H1 (cell line): ENCODE data around the gene EXOC5. TPM values are rescaled to one million over a fixed set of nuclear protein-coding genes. Genes with fewer than 3 reads are reported as not detected.

Source experiments
- CTCF ChIA-PET: fragments of 300-600 bp; sonication (Branson Sonifier 250); formaldehyde crosslinking; loops from one replicate; lab custom pipeline; 2021; ENCODE audit not compliant: partially characterized antibody; lab: Charles Lee
- POLR2A ChIA-PET: fragments of 300-600 bp; sonication (Branson Sonifier 250); formaldehyde crosslinking; loops from one replicate; lab custom pipeline; 2021; ENCODE audit warnings: inconsistent platforms; ENCODE audit not compliant: partially characterized antibody; lab: Charles Lee
- DNase-seq, 2 experiments: peaks; one replicate each; pipeline versions ENCODE4 v3.0.0 to v3.0.0-alpha.2; 2010 to 2022; ENCODE audit warnings: low spot score in 2 of 2, low read depth in 1 of 2, mixed read lengths in 1 of 2
- FAIRE-seq: peaks from 2 replicates; lab custom pipeline; 2011; peaks lifted over from hg19 to GRCh38; lab: Jason Lieb, UNC
- H2AFZ ChIP-seq: 2 replicates; pipeline ENCODE4 v1.8.1; 2012; ENCODE audit warnings: low read length, inconsistent platforms
- H2AK5ac ChIP-seq: 2 replicates; pipeline ENCODE4 v1.6.1; 2013; ENCODE audit warnings: low read depth, low read length
- H2BK120ac ChIP-seq: replicated peaks from 2 replicates; pipeline ENCODE3; 2013; ENCODE audit warnings: low read depth, low read length, inconsistent platforms
- H2BK12ac ChIP-seq: 2 replicates; pipeline ENCODE4 v1.6.1; 2013; ENCODE audit warnings: low read depth, low read length
- H2BK15ac ChIP-seq: 2 replicates; pipeline ENCODE4 v1.6.1; 2013; ENCODE audit warnings: low read length
- H2BK20ac ChIP-seq: 2 replicates; pipeline ENCODE4 v1.6.1; 2013; ENCODE audit warnings: low read length
- H2BK5ac ChIP-seq: 2 replicates; pipeline ENCODE4 v1.6.1; 2013; ENCODE audit warnings: low read depth, low read length
- H3K14ac ChIP-seq: 2 replicates; pipeline ENCODE4 v1.6.1; 2013; ENCODE audit warnings: inconsistent platforms; ENCODE audit not compliant: insufficient read length
- H3K18ac ChIP-seq: 2 replicates; pipeline ENCODE4 v1.6.1; 2013; ENCODE audit warnings: low read length; ENCODE audit errors: extremely low read depth
- H3K23ac ChIP-seq: 2 replicates; pipeline ENCODE4 v1.6.1; 2013; ENCODE audit warnings: inconsistent platforms; ENCODE audit not compliant: insufficient read length
- H3K23me2 ChIP-seq: 2 replicates; pipeline ENCODE4 v1.6.1; 2013; ENCODE audit warnings: low read depth, low read length
- H3K27ac ChIP-seq: 2 replicates; pipeline ENCODE4 v1.6.1; 2011; ENCODE audit warnings: low read depth, low read length, inconsistent platforms
- H3K27me3 ChIP-seq, 4 experiments: replicated peaks in 1 of 4; 1 replicate in 1 of 4; 2 replicates in 3 of 4; pipeline versions ENCODE4 v1.6.1 to v1.8.1; 2011 to 2013; ENCODE audit warnings: low read length in 3 of 4, mild to moderate bottlenecking in 3 of 4, inconsistent platforms in 2 of 4, mixed read lengths in 2 of 4, moderate library complexity in 1 of 4; ENCODE audit not compliant: control insufficient read depth in 3 of 4, insufficient read depth in 3 of 4; ENCODE audit errors: extremely low read depth in 1 of 4
- H3K36me3 ChIP-seq, 4 experiments: 2 replicates each; pipeline versions ENCODE4 v1.6.1 to v1.8.1; 2011 to 2013; ENCODE audit warnings: mild to moderate bottlenecking in 4 of 4, low read length in 3 of 4, moderate library complexity in 2 of 4, control low read depth in 1 of 4, inconsistent platforms in 1 of 4; ENCODE audit not compliant: insufficient read depth in 4 of 4, control insufficient read depth in 2 of 4
- H3K4ac ChIP-seq: replicated peaks from 2 replicates; pipeline ENCODE3; 2013; ENCODE audit warnings: low read length, low read depth, mixed read lengths, inconsistent platforms; ENCODE audit not compliant: insufficient read length
- H3K4me1 ChIP-seq, 4 experiments: replicated peaks in 1 of 4; 1 replicate in 1 of 4; 2 replicates in 3 of 4; pipeline versions ENCODE4 v1.6.1 to v1.8.1; 2011 to 2013; ENCODE audit warnings: low read length in 3 of 4, inconsistent platforms in 2 of 4, mixed read lengths in 1 of 4; ENCODE audit not compliant: insufficient read depth in 4 of 4, control insufficient read depth in 3 of 4
- H3K4me2 ChIP-seq, 2 experiments: 2 replicates each; pipeline versions ENCODE4 v1.6.1 to v1.8.1; 2011 to 2013; ENCODE audit warnings: low read depth in 2 of 2, low read length in 2 of 2, control low read depth in 1 of 2, inconsistent platforms in 1 of 2, mild to moderate bottlenecking in 1 of 2; ENCODE audit not compliant: insufficient read depth in 1 of 2
- H3K4me3 ChIP-seq, 4 experiments: fragments of 200-600, 300-600 bp in 1 of 4; sonication (generic), shearing (Covaris generic), sonication (Bioruptor Twin) in 1 of 4; 2 replicates each; pipeline versions ENCODE4 v1.5.1 to v1.8.1; 2011 to 2016; ENCODE audit warnings: low read length in 4 of 4, low read depth in 3 of 4, control low read depth in 2 of 4, inconsistent platforms in 2 of 4, mild to moderate bottlenecking in 2 of 4, mixed read lengths in 1 of 4, moderate library complexity in 1 of 4; ENCODE audit not compliant: insufficient read depth in 2 of 4; ENCODE audit errors: extremely low read depth in 1 of 4
- H3K56ac ChIP-seq: replicated peaks from 2 replicates; pipeline ENCODE3; 2013; ENCODE audit warnings: low read depth, mild to moderate bottlenecking, mixed read lengths, low read length, inconsistent platforms; ENCODE audit not compliant: insufficient read length
- H3K79me1 ChIP-seq: 2 replicates; pipeline ENCODE4 v1.6.1; 2013; ENCODE audit warnings: low read depth, low read length, control low read depth
- H3K79me2 ChIP-seq, 2 experiments: 2 replicates each; pipeline versions ENCODE4 v1.6.1 to v1.8.1; 2012 to 2013; ENCODE audit warnings: low read length in 2 of 2, mild to moderate bottlenecking in 2 of 2, inconsistent platforms in 1 of 2; ENCODE audit not compliant: insufficient read depth in 2 of 2, control insufficient read depth in 1 of 2
- H3K9ac ChIP-seq, 4 experiments: replicated peaks in 1 of 4; 1 replicate in 1 of 4; 2 replicates in 3 of 4; pipeline versions ENCODE4 v1.6.1 to v1.8.1; 2011 to 2013; ENCODE audit warnings: low read depth in 3 of 4, low read length in 3 of 4, control low read depth in 2 of 4, mild to moderate bottlenecking in 2 of 4, moderate library complexity in 2 of 4, inconsistent platforms in 1 of 4; ENCODE audit errors: extremely low read depth in 1 of 4
- H3K9me3 ChIP-seq, 2 experiments: 2 replicates each; pipeline versions ENCODE4 v1.6.1 to v1.8.1; 2012 to 2013; ENCODE audit warnings: mild to moderate bottlenecking in 2 of 2, moderate library complexity in 2 of 2, control low read depth in 1 of 2, inconsistent platforms in 1 of 2, low read depth in 1 of 2, low read length in 1 of 2, mixed read lengths in 1 of 2; ENCODE audit not compliant: insufficient read depth in 2 of 2
- H4K20me1 ChIP-seq, 2 experiments: replicated peaks in 1 of 2; 2 replicates each; pipeline versions ENCODE3 to v1.8.1; 2011 to 2013; ENCODE audit warnings: inconsistent platforms in 2 of 2, low read length in 2 of 2, mild to moderate bottlenecking in 1 of 2; ENCODE audit not compliant: insufficient read depth in 2 of 2, control insufficient read depth in 1 of 2
- H4K5ac ChIP-seq: 2 replicates; pipeline ENCODE4 v1.6.1; 2013; ENCODE audit warnings: low read length, low read depth, mixed read lengths, inconsistent platforms; ENCODE audit not compliant: insufficient read length
- H4K8ac ChIP-seq: 2 replicates; pipeline ENCODE4 v1.8.0; 2013; ENCODE audit warnings: mild to moderate bottlenecking, moderate library complexity, low read length, inconsistent platforms; ENCODE audit not compliant: insufficient read depth; ENCODE audit errors: extremely low read depth
- H4K91ac ChIP-seq: replicated peaks from 2 replicates; pipeline ENCODE3; 2013; ENCODE audit warnings: low read length, mixed read lengths, inconsistent platforms; ENCODE audit not compliant: insufficient read length
- CREB1 ChIP-seq: IDR thresholded peaks from 2 replicates; pipeline ENCODE4 v1.6.1; 2012; ENCODE audit warnings: inconsistent platforms
- EGR1 ChIP-seq: IDR thresholded peaks from 2 replicates; pipeline ENCODE4 v1.6.1; 2011; ENCODE audit warnings: low read depth, low read length, borderline replicate concordance
- RAD21 ChIP-seq, 2 experiments: IDR thresholded peaks in 1 of 2; conservative IDR thresholded peaks in 1 of 2; 2 replicates each; pipeline ENCODE4 v1.6.1; 2011; ENCODE audit warnings: low read depth in 2 of 2, low read length in 2 of 2, improper control_type of control experiment in 1 of 2, inconsistent platforms in 1 of 2, mild to moderate bottlenecking in 1 of 2, moderate library complexity in 1 of 2
- SAP30 ChIP-seq: fragments of 300-600 bp; sonication (generic); IDR thresholded peaks from 2 replicates; pipeline ENCODE4 v1.7.1; 2012; ENCODE audit warnings: low read length, moderate library complexity, mild to moderate bottlenecking, inconsistent platforms; ENCODE audit not compliant: insufficient read depth, insufficient replicate concordance
- SIN3A ChIP-seq, 2 experiments: IDR thresholded peaks in 1 of 2; conservative IDR thresholded peaks in 1 of 2; 2 replicates each; pipeline ENCODE4 v1.6.1; 2011 to 2012; ENCODE audit warnings: low read length in 2 of 2, improper control_type of control experiment in 1 of 2, low read depth in 1 of 2, mild to moderate bottlenecking in 1 of 2
- SIRT6 ChIP-seq: IDR thresholded peaks from one replicate; pipeline ENCODE4 v1.7.1; 2012; ENCODE audit warnings: low read length, inconsistent platforms
- SRF ChIP-seq: IDR thresholded peaks from 2 replicates; pipeline ENCODE4 v1.6.1; 2011; ENCODE audit warnings: mild to moderate bottlenecking, low read depth, low read length, moderate library complexity
- SUZ12 ChIP-seq: fragments of 200-600 bp; sonication (generic); IDR thresholded peaks from 2 replicates; pipeline ENCODE4 v1.6.1; 2012; ENCODE audit warnings: mild to moderate bottlenecking, inconsistent platforms, low read length, moderate library complexity, mixed read lengths
- TAF1 ChIP-seq: IDR thresholded peaks from 2 replicates; pipeline ENCODE4 v1.6.1; 2011; ENCODE audit warnings: mild to moderate bottlenecking, low read depth, low read length
- TBP ChIP-seq: IDR thresholded peaks from 2 replicates; pipeline ENCODE4 v1.6.1; 2011; ENCODE audit warnings: low read depth, low read length, improper control_type of control experiment
- YY1 ChIP-seq: IDR thresholded peaks from 2 replicates; pipeline ENCODE4 v1.6.1; 2011; ENCODE audit warnings: low read depth, mild to moderate bottlenecking, low read length
- WGBS, 2 experiments: shearing (Covaris generic) in 1 of 2; methylation state at CpG; one replicate each; pipeline versions ENCODE4 v1.1.6 to v1.1.7; 2013 to 2015; ENCODE audit warnings: low lambda C conversion rate in 2 of 2, mixed read lengths in 2 of 2, inconsistent platforms in 1 of 2, low coverage in 1 of 2, missing lambda C conversion rate in 1 of 2; ENCODE audit not compliant: insufficient replicate concordance in 2 of 2, insufficient coverage in 1 of 2, insufficient read length in 1 of 2; ENCODE audit errors: extremely low coverage in 1 of 2, missing lambda C conversion rate in 1 of 2; 5-methylcytosine and 5-hydroxymethylcytosine counted together
- polyA plus RNA-seq, 7 experiments: library from polyadenylated mRNA; depleted of rRNA in 3 of 7; stranded (reverse) in 5 of 7; unstranded in 2 of 7; fragments of >200 nt in 5 of 7; fragments of 200-250 nt in 2 of 7; gene quantifications; 1 replicate in 5 of 7; 2 replicates in 1 of 7; 4 replicates in 1 of 7; pipeline versions ENCODE4 v1.2.1 to v1.2.3, GENCODE V29; 2011 to 2013; ENCODE audit warnings: missing spikeins in 2 of 7, mixed read lengths in 2 of 7
- total RNA-seq: library from RNA; stranded (reverse); fragmentation: NEBNext Ultra II Directional; extraction: Animal tissue kit (Norgen Biotek cat#: 25700); gene quantifications from 2 replicates; pipeline ENCODE4 v1.2.1, GENCODE V29; 2021
- TF ChIP-seq, protein P1 (sequence below), 3 experiments: IDR thresholded peaks; 1 replicate in 2 of 3; 2 replicates in 1 of 3; pipeline versions ENCODE4 v1.5.1 to v1.6.1; 2011; ENCODE audit warnings: low read length in 3 of 3, mild to moderate bottlenecking in 3 of 3, inconsistent platforms in 2 of 3, low read depth in 1 of 3, moderate library complexity in 1 of 3; ENCODE audit not compliant: insufficient read depth in 1 of 3; ENCODE audit errors: control extremely low read depth in 1 of 3

The EXOC5 gene
- total and polyA plus RNA-seq, 2 of the 8 experiments (the other 6 are each of a cell fraction or from before 2014, with no cell fraction given) = 23.0 to 86.7 TPM

DNA sequence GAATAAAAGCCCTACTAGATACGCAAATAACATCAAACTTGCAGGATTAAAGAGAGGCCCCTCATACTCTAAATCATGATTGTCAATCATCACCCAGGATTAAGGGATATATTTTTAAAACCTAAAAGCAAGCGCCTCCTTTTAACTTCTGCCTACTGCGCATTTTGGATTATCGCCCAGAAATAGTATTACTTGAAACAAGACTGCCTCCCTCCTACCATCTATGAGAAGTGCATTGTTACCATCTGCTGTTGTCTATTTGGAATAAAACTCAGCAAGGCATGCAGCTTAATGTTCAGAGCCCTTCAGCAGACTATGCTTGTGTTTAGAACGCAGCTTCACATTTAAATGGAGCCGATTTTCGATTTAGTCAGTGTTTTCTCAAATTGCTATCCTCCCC lies 79.6 kb downstream of the EXOC5 start:
- Histone ChIP-seq H3K79me2 (no peaks in the 10 kb centered on the region; a peak in 1 of 4 replicates), H3K4me3 (no peak overlapping the region), H3K56ac (no peak overlapping the region), H2BK120ac (no peak overlapping the region), H2BK5ac (no peak overlapping the region), H3K9ac (no peak overlapping the region), H4K8ac (no peak overlapping the region), H4K20me1 (no peaks in the 10 kb centered on the region), H3K23ac (no peak overlapping the region), H2AFZ (no peak overlapping the region), H3K23me2 (no peaks in the 10 kb centered on the region), H3K14ac (no peak overlapping the region), H4K5ac (no peak overlapping the region), H3K27me3 (peaks cover 0 to 1% (median 0%) of the 10 kb centered on the region in 4 experiments; a peak in 1 of 7 replicates), H3K4me1 (no peaks in the 10 kb centered on the region; a peak in 1 of 7 replicates), H3K27ac (no peak overlapping the region), H3K9me3 (no peaks in the 10 kb centered on the region), H3K36me3 (no peaks in the 10 kb centered on the region), H2BK15ac (no peak overlapping the region), H2BK12ac (no peak overlapping the region), H2BK20ac (no peak overlapping the region), H3K4ac (no peak overlapping the region), H3K18ac (no peak overlapping the region), H4K91ac (no peak overlapping the region), H2AK5ac (no peak overlapping the region), H3K79me1 (no peaks in the 10 kb centered on the region), H3K4me2 (no peak overlapping the region)
- FAIRE-seq = peak; percentile 66
- CTCF ChIA-PET = interaction anchor here (0.6 to 1.6 kb wide), 4 partner anchors 19 to 708 kb away, joined by 3 to 4 read pairs (median 4); no protein-coding TSS in a partner anchor
- 86% methylated on average over 7 of the region's 7 CpGs; no CpG with 5 or more reads in 1 of the 2 experiments for WGBS, 2 experiments
- POLR2A ChIA-PET = no interaction called here
- DNase-seq = no peak
- TF ChIP-seq SRF (no peak), SIRT6 (no peak), EGR1 (no peak), SAP30 (no peak), SUZ12 (no peak), TAF1 (no peak), RAD21 (IDR thresholded peaks at IDR 0.05 in 1 of 2, conservative IDR thresholded peaks at IDR 0.05 in 1 of 2; ENCODE audit: low read depth in 2 of 2, low read length in 2 of 2) (peak; percentile 71), TBP (no peak), YY1 (no peak), CREB1 (no peak), SIN3A (conservative IDR thresholded peaks at IDR 0.05 in 1 of 2, IDR thresholded peaks at IDR 0.05 in 1 of 2; ENCODE audit: low read depth in 1 of 2, low read length in 2 of 2) (no peak)
- TF ChIP-seq, protein P1, sequence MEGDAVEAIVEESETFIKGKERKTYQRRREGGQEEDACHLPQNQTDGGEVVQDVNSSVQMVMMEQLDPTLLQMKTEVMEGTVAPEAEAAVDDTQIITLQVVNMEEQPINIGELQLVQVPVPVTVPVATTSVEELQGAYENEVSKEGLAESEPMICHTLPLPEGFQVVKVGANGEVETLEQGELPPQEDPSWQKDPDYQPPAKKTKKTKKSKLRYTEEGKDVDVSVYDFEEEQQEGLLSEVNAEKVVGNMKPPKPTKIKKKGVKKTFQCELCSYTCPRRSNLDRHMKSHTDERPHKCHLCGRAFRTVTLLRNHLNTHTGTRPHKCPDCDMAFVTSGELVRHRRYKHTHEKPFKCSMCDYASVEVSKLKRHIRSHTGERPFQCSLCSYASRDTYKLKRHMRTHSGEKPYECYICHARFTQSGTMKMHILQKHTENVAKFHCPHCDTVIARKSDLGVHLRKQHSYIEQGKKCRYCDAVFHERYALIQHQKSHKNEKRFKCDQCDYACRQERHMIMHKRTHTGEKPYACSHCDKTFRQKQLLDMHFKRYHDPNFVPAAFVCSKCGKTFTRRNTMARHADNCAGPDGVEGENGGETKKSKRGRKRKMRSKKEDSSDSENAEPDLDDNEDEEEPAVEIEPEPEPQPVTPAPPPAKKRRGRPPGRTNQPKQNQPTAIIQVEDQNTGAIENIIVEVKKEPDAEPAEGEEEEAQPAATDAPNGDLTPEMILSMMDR (IDR thresholded peaks at IDR 0.05; ENCODE audit: control extremely low read depth in 1 of 3, insufficient read depth in 1 of 3, low read depth in 1 of 3, low read length in 3 of 3) = peak in 2 of 3 experiments; percentile 13 to 41; a peak in 2 of 4 replicates
